CD4-positive, alpha-beta T cell treated with Interleukin-6 for 4 hours (primary cell): ENCODE results near the gene CHSY1.

ENCODE experiments used
- DNase-seq: peaks from one replicate; pipeline ENCODE4 v3.0.0-alpha.2; 2020; ENCODE audit warnings: mixed read lengths

The CHSY1 gene

GRCh38 chr15:101209285-101209845 is 42.5 kb downstream of the CHSY1 start:
- DNase-seq, result no peak

DNA sequence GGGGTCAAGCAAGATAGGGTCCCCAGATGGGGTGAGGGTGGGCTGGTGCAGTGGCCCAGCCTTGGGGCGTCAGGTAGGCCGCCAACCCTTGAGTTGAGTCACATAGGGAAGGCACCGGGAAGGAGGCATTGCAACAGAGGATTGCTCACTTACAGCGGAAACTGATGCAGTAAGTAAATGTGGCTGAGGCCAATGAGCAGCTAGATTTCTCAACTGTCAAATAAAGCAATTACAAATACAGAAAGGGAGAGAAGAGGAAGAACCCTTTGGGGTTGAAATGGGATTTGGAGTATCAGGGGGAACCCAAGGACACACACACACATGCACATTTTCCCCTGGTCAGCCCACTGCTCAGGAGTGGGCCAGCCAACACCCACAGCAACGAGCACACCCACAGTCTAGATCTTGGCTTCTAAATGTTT is 44.0 kb downstream of the CHSY1 start:
- DNase-seq, result no peak

DNA sequence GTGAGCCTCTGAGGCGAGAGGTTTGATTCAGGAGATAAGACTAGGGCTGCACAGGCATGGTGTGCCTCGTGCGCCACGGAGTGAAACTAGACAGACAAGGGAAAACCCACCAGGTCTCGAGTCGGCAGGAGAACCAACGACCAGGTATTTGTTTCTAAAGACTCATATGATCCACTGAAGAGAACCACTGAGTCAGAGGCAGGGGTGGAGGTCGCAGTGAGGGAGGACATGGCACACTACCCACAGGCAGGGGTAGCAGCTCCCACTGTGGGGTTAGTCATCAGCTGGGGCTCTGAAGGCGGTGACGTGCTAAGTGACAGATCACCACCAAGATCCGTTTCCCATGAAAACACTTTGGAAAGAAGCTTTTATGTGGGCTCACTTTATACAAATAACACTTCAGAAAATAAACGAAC is 45.7 kb downstream of the CHSY1 start:
- peak; percentile 82 for DNase-seq

DNA sequence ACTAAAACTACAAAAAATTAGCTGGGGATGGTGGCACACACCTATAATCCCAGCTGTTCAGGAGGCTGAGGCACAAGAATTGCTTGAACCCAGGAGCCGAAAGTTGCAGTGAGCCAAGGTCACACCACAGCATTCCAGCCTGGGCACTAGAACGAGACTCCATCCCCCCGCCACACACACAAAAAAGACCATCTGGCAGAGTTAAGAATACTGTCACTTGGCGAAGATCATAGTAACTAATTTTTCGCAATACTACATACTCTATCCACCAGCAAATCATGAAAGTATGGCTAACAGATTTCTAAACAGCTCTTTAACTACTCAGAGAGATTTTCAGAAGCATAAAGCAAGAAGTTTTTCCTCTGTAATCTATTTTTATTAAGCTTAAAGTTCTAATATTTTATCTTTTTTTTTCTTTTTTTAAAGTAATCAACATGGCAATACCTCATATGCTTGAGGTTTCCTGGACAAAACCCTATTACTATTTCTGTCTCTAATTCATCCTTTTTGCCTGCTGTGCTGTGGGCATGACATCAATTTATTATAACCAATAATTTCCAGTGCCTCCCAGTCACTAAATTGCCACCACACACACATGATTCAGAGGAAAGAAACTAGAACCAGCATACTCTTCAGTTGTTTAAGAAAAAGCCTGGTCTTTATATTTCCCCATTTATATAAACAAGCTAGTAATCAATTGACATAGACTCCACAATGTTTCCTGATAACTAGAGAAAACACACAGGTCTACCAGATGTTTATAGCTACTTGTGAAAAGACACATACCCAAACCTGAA is 46.9 kb downstream of the CHSY1 start:
- DNase-seq, result no peak

DNA sequence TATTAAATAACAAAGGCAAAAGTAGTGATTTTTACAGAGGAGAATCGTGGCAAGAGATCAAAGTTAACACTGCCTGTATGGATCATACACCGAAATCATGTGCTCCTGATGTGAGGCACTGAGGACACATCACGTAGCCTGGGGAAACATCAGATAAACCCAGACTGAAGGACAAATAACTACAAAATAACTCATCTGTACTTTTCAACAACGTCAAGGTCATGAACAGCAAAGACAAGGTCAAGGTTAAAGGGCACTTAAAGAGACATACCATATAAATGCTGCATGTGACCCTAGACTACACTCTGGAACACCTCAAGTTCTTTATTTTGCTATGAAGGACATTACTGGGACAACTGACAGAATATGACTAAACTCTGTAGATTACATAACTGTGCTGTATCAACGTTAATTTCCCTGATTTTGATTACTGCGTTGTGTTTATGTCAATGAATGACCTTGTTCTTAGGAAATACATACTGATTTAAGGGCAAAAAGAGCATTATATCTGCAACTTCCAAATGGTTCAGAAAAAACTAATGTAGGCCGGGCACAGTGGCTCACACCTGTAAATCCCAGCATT is 48.1 kb downstream of the CHSY1 start:
- DNase-seq, result no peak

DNA sequence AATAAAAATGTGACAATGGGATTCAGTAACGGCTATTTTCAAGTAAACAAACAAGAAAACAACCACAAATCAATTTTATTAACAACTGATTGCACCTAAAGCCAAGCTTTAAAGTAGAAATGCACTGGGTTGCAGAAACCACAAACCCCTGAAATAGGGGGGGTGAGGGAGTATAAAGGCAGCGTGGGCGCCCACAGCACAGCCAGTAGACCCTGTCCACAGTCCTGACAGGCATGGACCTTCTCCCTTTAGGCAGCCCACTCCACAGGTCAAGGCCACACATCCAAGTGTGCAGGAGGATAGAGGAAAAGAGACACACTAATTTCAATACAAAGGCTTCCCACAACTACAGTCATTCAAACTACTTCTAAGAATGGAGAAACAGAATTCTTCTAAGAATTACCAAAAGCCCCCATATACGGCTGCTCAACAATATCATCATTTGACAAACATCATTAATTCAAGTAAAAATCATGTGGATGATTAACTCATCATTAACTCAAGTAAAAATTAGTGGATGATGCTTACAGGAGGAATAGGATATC is 48.7 kb downstream of the CHSY1 start:
- DNase-seq, result no peak

DNA sequence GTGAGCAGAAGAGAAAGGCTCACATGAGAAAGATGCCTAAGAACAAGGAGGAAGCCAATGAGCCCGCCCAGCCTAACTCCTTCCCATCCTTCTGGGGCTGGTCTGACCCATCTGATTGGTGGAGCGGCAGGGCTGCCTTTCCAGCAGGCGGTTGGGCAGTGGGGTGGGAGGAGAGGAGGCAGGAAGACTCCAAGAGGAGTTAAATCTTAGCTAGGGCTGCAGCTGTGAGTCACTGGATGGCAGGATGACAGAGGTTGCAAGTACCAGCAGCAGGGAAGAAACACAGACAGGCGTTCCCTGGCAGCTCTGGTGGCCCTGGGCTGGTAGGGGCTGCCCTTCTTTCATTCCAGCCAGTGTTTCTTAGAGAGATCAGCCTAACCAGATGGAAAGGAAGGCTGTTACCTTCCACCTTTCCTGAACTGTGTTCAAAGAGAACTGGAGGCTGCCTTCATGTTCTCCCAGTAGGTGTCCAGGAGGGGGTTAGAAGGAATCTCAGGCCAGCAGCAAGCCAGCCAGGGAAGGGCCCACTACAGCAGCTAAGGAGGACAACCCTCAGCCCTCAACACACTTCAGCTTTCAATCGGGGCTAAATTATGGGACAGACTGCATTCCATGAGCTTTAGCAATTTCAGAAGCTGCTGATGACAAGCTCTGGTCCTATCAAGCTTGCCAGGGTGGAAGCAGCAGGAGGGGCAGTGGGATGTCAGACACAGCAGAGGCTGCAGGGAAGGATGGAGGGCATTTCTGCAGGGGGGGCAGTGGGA is 50.3 kb downstream of the CHSY1 start:
- DNase-seq, result peak; percentile 41

GRCh38 chr15:101200181-101200580 is 51.7 kb downstream of the CHSY1 start:
- no peak for DNase-seq

DNA sequence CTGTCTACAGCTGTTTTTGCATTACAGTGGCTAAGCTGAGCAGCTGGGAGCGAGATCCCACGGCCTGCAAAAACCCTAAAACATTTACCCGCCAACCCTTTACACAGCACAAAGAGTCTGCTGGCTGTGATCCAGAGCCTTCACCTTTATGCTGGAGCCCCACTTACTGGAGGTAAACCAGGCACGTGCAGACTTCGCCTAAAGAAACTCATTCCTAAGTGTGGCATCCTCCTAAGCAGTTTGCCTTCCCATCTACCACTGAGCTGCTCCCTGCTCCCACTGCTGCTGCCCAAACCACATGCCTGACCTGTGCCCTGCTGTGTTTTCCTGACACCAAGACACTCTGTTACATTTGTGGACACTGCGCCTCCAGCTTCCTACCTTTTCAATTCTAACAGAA is 53.0 kb downstream of the CHSY1 start:
- no peak for DNase-seq

GRCh38 chr15:101198031-101198575 is 53.7 kb downstream of the CHSY1 start:
- DNase-seq, result no peak

- no peak for DNase-seq
Observed at GRCh38 chr15:101194546-101195125, 57.2 kb downstream of the CHSY1 start.

DNA sequence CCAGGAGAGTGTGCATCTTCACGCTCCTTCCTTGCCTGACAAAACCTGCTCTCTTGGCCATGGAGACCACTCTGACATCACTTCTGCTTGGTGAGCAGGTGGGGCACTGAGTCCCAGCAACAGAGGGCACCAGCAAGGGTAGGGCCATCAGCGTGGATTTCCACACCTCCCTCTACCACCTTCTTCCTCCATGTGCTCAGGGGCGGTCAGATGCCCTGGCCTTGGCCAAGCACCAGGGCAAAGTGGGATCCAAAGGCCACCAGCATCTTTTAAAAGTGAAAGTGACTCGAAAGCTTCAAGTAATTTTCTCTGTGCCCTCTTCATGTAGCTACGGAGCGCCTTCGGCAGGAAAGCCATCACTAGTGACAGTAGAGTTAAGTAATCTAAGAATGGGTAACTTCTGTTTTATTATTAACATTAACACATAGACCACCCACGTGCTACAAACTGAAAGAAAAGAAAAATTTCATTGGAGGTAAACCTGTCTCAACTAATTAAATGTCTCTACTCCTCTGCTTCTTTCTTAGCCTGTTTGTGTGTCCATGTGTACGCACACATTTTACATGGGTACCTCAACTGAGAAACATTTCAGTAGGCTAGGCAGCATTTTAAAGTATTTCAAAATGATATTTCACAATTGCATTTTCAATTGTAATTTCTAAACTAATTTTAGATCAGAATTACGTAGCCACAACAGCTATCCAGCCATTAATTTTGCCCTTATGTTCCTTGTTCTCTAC is 57.9 kb downstream of the CHSY1 start:
- DNase-seq, result no peak

DNA sequence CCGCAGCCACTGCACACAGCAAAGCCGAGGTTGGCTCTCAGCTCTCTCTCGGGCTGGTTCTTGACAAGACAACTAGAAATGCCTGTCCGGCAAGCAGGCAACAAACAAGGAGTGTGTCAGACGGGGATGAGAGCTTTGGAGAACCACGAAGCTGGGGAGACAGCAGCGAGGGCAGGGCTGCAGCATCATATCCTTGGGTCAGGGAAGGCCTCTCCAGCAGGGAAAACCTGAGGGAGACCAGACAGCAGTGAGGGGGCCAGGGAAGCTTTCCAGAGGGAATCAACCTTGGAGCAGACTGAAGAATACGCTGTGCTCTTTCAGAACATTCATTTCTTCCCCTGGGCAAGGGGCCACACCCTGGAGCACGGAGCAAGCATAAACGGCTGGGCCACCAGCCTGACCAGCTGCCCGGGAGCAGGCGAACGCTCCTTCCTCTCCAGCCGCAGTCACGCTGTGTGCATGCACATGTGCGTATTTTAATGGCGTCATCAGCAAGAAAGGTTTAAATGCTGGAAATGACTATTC is 58.7 kb downstream of the CHSY1 start:
- DNase-seq, result no peak

GRCh38 chr15:101192081-101192480 is 59.8 kb downstream of the CHSY1 start:
- no peak for DNase-seq

- no peak for DNase-seq
Observed at GRCh38 chr15:101191242-101191641, 60.6 kb downstream of the CHSY1 start.

DNA sequence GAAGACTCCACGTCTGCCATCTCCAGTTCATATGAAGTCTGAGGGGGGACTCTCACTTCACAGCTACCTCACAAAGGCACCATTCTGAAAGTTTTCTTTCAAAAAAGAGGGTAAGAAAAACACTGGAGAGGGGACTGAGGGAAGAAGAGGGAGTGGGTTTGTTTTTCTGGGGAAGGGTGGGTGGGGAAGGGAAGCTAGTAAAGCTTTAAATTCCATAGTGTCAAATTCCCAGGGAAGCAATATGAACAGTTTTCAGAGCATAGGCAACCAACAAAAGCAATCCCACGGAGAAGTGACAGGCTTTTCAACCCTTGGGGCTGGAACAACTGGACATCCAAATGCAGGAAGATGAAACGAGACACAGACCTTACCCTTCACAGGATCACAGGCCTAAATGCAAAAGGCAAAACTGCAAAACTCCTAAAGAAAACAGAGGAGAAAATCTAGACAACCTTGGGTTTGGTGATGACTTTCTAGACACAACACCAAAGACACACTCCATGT is 61.7 kb downstream of the CHSY1 start:
- DNase-seq, result no peak

DNA sequence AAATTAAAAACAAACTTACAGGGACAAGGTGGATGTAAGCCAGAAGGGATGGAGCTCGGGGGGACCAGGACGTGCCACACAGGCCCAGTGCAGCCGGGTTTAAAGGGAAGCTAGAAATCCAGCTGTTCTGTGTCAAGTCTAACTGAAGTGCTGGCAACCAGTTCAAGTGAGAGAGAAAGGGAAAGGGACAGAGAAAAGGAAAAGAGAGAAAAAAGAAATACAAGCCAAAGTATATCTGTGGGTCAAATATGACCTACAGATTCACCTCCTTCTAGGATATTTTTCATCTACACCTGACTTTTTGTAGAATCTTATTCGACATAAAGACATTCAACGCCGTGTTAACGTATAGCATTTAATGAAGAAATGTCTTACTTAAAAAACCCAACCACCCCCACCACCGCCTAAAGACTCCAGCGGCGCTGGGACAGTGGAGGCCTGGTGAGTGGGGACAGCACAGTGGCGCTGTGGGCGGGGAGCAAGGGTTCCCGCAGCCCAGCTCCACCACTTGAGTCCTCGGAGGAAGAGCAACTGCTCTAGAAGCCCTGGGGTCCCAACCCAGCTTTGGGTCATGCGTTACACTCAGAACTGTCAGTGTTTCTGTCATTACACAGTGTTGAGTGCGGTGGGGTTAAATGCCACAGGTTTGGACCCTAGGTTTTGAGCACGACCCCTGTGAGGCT is 62.3 kb downstream of the CHSY1 start:
- DNase-seq, result no peak

GRCh38 chr15:101188637-101189408 is 63.0 kb downstream of the CHSY1 start:
- no peak for DNase-seq

DNA sequence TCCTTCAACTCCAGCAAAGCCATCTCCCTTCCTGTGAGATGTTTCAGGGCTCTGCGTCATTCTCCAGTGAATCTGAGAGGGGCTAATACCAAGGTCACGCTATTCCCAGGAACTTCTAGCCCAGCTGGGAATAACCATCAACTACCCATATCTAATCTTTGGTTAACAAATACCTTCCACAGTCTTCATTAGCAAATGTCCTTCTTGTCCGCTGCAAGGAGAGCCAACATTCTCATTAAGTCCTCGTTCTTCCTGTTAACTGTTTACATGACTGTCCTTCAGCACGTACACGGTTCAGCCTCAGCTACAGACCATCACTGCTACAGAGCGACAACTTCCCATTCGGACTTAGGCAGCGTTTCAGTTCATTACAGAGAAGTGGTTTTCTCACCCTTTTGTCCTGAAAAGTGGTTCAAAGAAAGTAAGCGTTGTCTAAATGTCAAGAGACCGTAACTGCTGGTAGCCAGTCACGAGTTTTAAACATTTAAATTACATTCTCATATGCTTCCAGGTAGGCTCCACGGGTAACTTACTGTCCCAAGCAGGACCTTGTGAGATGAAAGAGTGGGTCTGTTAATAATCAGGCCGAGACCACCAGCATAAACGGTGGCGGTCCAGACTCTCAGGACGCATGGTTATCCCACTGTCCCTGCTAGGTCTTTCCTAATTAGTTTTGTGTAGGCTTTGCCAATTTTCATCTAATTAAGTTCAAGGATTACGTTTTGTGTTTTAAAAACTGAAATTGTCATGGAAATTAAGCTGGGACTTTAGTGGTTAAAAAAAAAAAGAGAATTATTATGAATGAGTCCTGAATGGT is 63.8 kb downstream of the CHSY1 start:
- no peak for DNase-seq
